Neural crest cell (in vitro differentiated cells): Measurements from ENCODE around the gene ATG7. TPM values are rescaled to one million over a fixed set of nuclear protein-coding genes. Genes with fewer than 3 reads are reported as not detected.

Experiments used
- DNase-seq: peaks from one replicate; pipeline ENCODE4 v3.0.0; 2021; ENCODE audit warnings: low read depth, mixed read lengths, low spot score
- H3K27ac Mint-ChIP-seq: one replicate; pipeline ENCODE4 v1.8.0; 2021; ENCODE audit warnings: mild to moderate bottlenecking, mixed read lengths; ENCODE audit not compliant: unreplicated experiment
- H3K27me3 Mint-ChIP-seq: 2 replicates; pipeline ENCODE4 v1.8.0; 2021; ENCODE audit warnings: low read depth, mild to moderate bottlenecking, mixed read lengths
- H3K36me3 Mint-ChIP-seq: 2 replicates; pipeline ENCODE4 v1.8.0; 2021; ENCODE audit warnings: low read depth, mild to moderate bottlenecking, mixed read lengths
- H3K4me1 Mint-ChIP-seq: 2 replicates; pipeline ENCODE4 v1.8.0; 2021; ENCODE audit warnings: mixed read lengths
- H3K4me3 Mint-ChIP-seq: one replicate; pipeline ENCODE4 v1.8.0; 2021; ENCODE audit warnings: mild to moderate bottlenecking, mixed read lengths
- H3K9me3 Mint-ChIP-seq: 2 replicates; pipeline ENCODE4 v1.8.0; 2021; ENCODE audit warnings: mixed read lengths
- total RNA-seq: library from RNA; stranded (reverse); gene quantifications from 2 replicates; pipeline ENCODE4 v1.2.1, GENCODE V29; 2021
- TF ChIP-seq, protein P1 (sequence below): fragments of 200-600 bp; sonication (generic); conservative IDR thresholded peaks from 2 replicates; pipeline ENCODE4 v1.5.0; 2021; ENCODE audit warnings: antibody characterized with exemption, mild to moderate bottlenecking

The ATG7 gene
- total RNA-seq, 1 donor from 2014 or later: 29.6 TPM

DNA sequence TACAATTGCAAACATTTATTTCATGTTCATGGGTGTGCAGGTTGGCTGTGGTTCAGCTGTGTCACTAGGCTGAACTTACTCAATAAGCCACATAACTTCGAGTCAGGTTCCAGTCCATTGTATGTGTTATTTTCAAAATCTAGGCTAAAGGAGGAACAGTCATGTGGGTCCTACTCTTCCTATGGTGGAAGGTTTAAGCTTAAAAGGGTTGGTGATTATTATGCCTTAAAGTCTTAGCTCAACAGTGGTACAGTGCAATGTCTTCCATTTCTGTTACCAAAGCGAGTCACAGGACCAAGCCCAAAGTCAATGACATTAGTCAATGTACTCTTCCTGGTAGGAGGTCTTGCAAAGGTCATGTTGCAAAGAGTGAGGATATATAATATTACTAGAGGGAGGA is 78.2 kb downstream of the ATG7 start:
- Mint-ChIP-seq H3K27me3 (no peaks in the 10 kb centered on the region), H3K27ac (no peak overlapping the region), H3K4me1 (no peaks in the 10 kb centered on the region), H3K36me3 (peaks cover 44% of the 10 kb centered on the region), H3K9me3 (peaks cover 7% of the 10 kb centered on the region), H3K4me3 (no peak overlapping the region)
- no peak for DNase-seq
- TF ChIP-seq, protein P1, sequence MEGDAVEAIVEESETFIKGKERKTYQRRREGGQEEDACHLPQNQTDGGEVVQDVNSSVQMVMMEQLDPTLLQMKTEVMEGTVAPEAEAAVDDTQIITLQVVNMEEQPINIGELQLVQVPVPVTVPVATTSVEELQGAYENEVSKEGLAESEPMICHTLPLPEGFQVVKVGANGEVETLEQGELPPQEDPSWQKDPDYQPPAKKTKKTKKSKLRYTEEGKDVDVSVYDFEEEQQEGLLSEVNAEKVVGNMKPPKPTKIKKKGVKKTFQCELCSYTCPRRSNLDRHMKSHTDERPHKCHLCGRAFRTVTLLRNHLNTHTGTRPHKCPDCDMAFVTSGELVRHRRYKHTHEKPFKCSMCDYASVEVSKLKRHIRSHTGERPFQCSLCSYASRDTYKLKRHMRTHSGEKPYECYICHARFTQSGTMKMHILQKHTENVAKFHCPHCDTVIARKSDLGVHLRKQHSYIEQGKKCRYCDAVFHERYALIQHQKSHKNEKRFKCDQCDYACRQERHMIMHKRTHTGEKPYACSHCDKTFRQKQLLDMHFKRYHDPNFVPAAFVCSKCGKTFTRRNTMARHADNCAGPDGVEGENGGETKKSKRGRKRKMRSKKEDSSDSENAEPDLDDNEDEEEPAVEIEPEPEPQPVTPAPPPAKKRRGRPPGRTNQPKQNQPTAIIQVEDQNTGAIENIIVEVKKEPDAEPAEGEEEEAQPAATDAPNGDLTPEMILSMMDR: no peak

DNA sequence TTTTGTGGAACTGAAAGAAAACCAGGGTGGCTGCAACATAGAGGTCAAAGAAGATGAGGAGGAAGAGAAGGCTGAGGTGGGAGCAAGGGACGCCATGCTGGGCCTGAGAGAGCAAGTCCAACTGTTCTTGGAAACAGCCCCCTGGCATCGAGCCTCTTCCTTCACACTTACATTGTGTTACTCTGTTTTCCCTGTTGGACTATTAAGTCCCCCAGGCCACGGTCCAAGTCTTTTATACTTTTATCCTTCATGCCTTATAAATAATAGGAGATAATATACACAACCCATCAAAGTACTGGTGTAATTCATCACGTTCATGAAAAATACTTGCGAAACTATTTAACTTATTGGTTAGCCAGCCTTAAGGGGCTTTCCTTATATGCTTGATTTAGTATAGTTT is 79.3 kb downstream of the ATG7 start:
- Mint-ChIP-seq H3K36me3 (peaks cover 41% of the 10 kb centered on the region), H3K27me3 (no peaks in the 10 kb centered on the region), H3K9me3 (peaks cover 7% of the 10 kb centered on the region), H3K4me3 (no peak overlapping the region), H3K4me1 (no peaks in the 10 kb centered on the region), H3K27ac (no peak overlapping the region)
- TF ChIP-seq, protein P1: no peak
- DNase-seq: no peak

DNA sequence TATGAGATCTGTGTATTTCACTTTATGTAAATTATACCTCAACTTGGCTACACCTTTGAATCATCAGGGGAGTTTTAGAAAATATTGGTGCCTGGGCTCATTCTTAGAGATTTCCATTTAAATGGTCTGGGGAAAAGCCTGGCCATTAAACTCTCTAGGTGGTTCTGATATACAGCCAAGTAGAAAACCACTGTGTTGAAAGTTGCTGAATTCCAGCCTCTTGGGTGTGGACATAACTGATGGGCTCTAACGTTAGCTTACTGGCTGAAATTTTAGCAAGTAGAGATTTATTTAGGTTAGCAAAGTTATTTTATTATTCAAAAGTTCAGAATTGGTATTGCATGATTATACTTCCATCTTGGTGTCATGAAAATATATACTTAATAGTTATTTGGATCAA is 84.1 kb downstream of the ATG7 start:
- H3K4me1 Mint-ChIP-seq: no peaks in the 10 kb centered on the region
- DNase-seq: no peak
- peaks cover under 1% of the 10 kb centered on the region for H3K9me3 Mint-ChIP-seq
- no peaks in the 10 kb centered on the region for H3K27me3 Mint-ChIP-seq
- TF ChIP-seq, protein P1: no peak
- H3K27ac Mint-ChIP-seq: no peak overlapping the region
- H3K4me3 Mint-ChIP-seq: no peak overlapping the region
- peaks cover 19% of the 10 kb centered on the region for H3K36me3 Mint-ChIP-seq

DNA sequence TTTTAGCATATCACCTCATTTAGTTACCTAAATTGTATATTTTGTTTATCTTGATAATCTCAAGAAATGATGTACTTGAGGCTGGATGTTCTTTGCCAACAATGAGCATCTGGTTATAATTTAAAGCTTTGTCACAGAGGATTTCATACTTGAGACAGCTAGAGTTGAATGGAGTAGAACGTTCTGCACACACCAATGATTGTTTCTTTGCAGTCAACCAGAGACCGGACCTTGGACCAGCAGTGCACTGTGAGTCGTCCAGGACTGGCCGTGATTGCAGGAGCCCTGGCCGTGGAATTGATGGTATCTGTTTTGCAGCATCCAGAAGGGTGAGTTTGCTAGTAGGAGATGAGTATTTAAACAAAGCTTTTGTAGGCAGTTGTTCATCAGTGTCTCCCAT is 90.4 kb downstream of the ATG7 start:
- peaks cover 26% of the 10 kb centered on the region for H3K4me1 Mint-ChIP-seq
- no peak overlapping the region for H3K4me3 Mint-ChIP-seq
- no peak for DNase-seq
- no peak overlapping the region for H3K27ac Mint-ChIP-seq
- TF ChIP-seq, protein P1: no peak
- no peaks in the 10 kb centered on the region for H3K27me3 Mint-ChIP-seq
- peaks cover 9% of the 10 kb centered on the region for H3K36me3 Mint-ChIP-seq
- H3K9me3 Mint-ChIP-seq: no peaks in the 10 kb centered on the region

DNA sequence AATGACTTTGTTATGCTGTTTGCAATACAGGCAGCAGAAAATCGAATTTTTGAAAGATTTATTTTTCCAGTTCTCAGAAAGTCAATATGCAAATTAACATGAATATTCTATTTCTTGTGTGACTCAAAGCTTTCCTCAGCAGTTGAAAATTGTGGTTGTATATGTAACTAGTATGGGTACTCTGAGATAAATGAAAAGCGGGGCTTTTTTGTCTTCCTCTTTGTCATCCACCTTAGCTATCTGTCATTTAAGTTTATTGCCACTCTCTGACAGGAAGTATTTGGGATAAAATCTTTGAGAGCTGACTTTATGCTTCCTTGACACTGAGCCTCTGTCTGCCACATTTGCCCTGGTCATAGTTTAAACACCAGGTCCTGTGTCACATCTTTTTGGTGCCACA is 91.5 kb downstream of the ATG7 start:
- no peaks in the 10 kb centered on the region for H3K9me3 Mint-ChIP-seq
- peaks cover 33% of the 10 kb centered on the region for H3K4me1 Mint-ChIP-seq
- TF ChIP-seq, protein P1: no peak
- no peaks in the 10 kb centered on the region for H3K27me3 Mint-ChIP-seq
- H3K4me3 Mint-ChIP-seq: no peak overlapping the region
- H3K27ac Mint-ChIP-seq: no peak overlapping the region
- DNase-seq: no peak
- peaks cover 7% of the 10 kb centered on the region for H3K36me3 Mint-ChIP-seq

DNA sequence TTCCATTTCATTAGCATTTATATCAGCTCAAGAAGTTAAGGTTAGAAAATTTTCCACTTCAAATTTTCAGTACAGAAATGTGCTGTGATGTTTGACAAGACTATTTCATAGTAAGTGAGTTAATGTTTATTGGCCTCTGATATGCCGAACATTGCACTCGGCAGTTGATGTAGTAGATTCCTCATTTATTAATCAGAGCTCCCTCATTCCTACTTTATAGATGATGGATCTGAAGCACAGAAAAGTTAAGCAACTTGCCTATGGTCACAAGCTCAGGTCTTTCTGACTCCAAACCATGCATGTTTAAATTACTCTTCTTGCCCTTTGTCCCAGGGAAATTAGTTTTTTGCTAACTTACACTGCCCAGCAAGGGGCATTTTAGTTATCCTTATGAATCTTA is 92.0 kb downstream of the ATG7 start:
- Mint-ChIP-seq H3K4me3 (no peak overlapping the region), H3K36me3 (peaks cover 7% of the 10 kb centered on the region), H3K27ac (no peak overlapping the region), H3K9me3 (no peaks in the 10 kb centered on the region), H3K4me1 (peaks cover 33% of the 10 kb centered on the region), H3K27me3 (no peaks in the 10 kb centered on the region)
- TF ChIP-seq, protein P1: no peak
- no peak for DNase-seq
